Measurements from ENCODE around the gene METTL22.

METTL22 gene

DNA sequence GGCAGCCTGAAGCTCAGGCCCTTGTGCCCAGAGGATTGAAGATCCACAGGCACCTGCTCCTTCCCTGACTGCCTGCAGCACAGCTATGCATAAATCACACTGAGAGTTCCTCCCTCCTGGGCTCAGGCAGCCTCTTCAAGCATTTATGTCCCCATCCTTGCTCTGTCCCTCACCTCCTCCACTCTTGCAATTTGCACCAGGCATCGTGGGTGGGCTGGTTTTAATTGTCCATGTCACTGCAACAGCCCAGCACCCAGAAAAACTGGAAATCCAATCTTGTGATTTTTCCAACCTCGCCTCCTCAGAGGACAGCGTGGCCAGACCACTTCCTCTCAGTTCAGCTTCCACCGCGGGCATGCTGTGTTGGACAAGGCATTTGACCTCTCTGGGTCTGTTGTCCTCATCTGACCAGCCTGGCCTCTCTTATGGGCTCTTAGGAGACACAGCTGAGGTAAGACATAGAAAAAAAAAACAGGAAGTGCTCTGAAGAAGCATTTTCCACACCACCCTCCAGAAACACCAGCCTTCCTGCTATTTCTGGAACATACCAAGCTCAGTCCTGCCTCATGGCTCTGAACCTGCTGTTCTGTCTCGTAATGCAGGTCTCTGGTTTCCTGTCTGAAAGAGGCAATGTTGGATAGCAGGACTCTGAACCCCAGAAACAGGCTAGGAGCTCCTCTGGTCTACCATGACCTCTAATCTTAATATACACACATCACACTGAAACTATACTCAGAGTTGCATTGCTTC, 39.5 kb upstream of the METTL22 start:
- H3K9me3 ChIP-seq (ENCODE audit: control insufficient read depth, low read length), result no peaks in the 10 kb centered on the region
- H3K27ac ChIP-seq (ENCODE audit: low read length, poor library complexity, severe bottlenecking), result peak overlapping the region; percentile 48
- no peak overlapping the region for H2BK120ac ChIP-seq (ENCODE audit: low read depth, low read length)
- H2BK12ac ChIP-seq (ENCODE audit: low read length in 2 of 2), result no peak overlapping the region
- H2AK5ac ChIP-seq (ENCODE audit: low read length, severe bottlenecking), result no peak overlapping the region
- H3K4ac ChIP-seq (ENCODE audit: low read depth in 1 of 2, low read length in 2 of 2), result no peak overlapping the region
- H3K79me1 ChIP-seq (replicated peaks; ENCODE audit: low read length, poor library complexity, severe bottlenecking), result no peaks in the 10 kb centered on the region
- H2AFZ ChIP-seq (ENCODE audit: low read depth, low read length), result no peak overlapping the region
- no peak overlapping the region for H3K4me2 ChIP-seq (ENCODE audit: low read length, poor library complexity, severe bottlenecking)
- no peak overlapping the region for H3K14ac ChIP-seq (ENCODE audit: low read length in 2 of 2)
- H2BK5ac ChIP-seq (ENCODE audit: low read depth, low read length, poor library complexity, severe bottlenecking), result no peak overlapping the region
- H4K8ac ChIP-seq (ENCODE audit: low read length), result no peak overlapping the region
- H2BK15ac ChIP-seq (ENCODE audit: low read depth, poor library complexity, severe bottlenecking), result no peak overlapping the region
- 11% methylated on average over 6 of the region's 6 CpGs for WGBS
- no peak overlapping the region for H4K91ac ChIP-seq (ENCODE audit: low read length)
- H3K27me3 ChIP-seq (ENCODE audit: control insufficient read depth in 1 of 2, insufficient read depth in 1 of 2, low read length in 2 of 2), result peaks cover 0 to 21% of the 10 kb centered on the region in 2 experiments
- H3K36me3 ChIP-seq (ENCODE audit: control insufficient read depth in 1 of 2, insufficient read depth in 2 of 2, low read depth in 1 of 2, low read length in 2 of 2), result no peaks in the 10 kb centered on the region
- peaks cover 13% of the 10 kb centered on the region for H3K4me1 ChIP-seq (ENCODE audit: control insufficient read depth, insufficient read depth, low read depth, low read length)
- no peak overlapping the region for H3K9ac ChIP-seq (ENCODE audit: low read length)
- no peak overlapping the region for H3K4me3 ChIP-seq (ENCODE audit: insufficient read depth in 1 of 2, low read depth in 1 of 2, low read length in 2 of 2)
- H3K23ac ChIP-seq (ENCODE audit: low read length in 2 of 2), result no peak overlapping the region
- peak; percentile 74 for DNase-seq
- H3K18ac ChIP-seq (ENCODE audit: low read depth in 1 of 2, low read length in 2 of 2), result no peak overlapping the region

DNA sequence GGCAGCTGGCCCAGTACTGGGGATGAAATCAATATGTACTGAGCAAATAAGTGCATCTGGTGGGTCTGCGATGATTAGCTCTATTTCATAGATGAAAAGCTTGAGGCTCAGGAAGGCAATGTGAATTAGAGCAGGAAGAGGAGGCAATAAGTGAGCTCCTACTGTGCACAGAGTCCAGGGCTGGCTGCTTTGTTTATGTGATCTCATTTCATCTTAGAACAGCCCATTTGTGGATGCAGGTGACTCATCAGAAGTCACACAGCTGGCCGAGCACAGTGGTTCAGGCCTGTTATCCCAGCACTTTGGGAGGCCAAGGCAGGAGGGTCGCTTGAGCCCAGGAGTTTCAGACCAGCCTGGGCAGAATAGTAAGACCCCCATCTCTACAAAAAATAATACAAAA, 38.3 kb upstream of the METTL22 start:
- Histone ChIP-seq H3K4me1 (ENCODE audit: control insufficient read depth, insufficient read depth, low read depth, low read length) (peaks cover 13% of the 10 kb centered on the region), H3K79me1 (replicated peaks; ENCODE audit: low read length, poor library complexity, severe bottlenecking) (no peaks in the 10 kb centered on the region), H3K4me3 (ENCODE audit: insufficient read depth in 1 of 2, low read depth in 1 of 2, low read length in 2 of 2) (no peak overlapping the region), H2BK5ac (ENCODE audit: low read depth, low read length, poor library complexity, severe bottlenecking) (no peak overlapping the region), H3K9ac (ENCODE audit: low read length) (no peak overlapping the region), H2BK12ac (ENCODE audit: low read length in 2 of 2) (no peak overlapping the region), H2AFZ (ENCODE audit: low read depth, low read length) (no peak overlapping the region), H3K36me3 (ENCODE audit: control insufficient read depth in 1 of 2, insufficient read depth in 2 of 2, low read depth in 1 of 2, low read length in 2 of 2) (no peaks in the 10 kb centered on the region), H2BK15ac (ENCODE audit: low read depth, poor library complexity, severe bottlenecking) (no peak overlapping the region), H3K23ac (ENCODE audit: low read length in 2 of 2) (no peak overlapping the region), H4K91ac (ENCODE audit: low read length) (no peak overlapping the region), H3K18ac (ENCODE audit: low read depth in 1 of 2, low read length in 2 of 2) (no peak overlapping the region), H2BK120ac (ENCODE audit: low read depth, low read length) (no peak overlapping the region), H4K8ac (ENCODE audit: low read length) (no peak overlapping the region), H3K4ac (ENCODE audit: low read depth in 1 of 2, low read length in 2 of 2) (no peak overlapping the region), H3K9me3 (ENCODE audit: control insufficient read depth, low read length) (no peaks in the 10 kb centered on the region), H3K14ac (ENCODE audit: low read length in 2 of 2) (no peak overlapping the region), H3K4me2 (ENCODE audit: low read length, poor library complexity, severe bottlenecking) (no peak overlapping the region), H3K27ac (ENCODE audit: low read length, poor library complexity, severe bottlenecking) (no peak overlapping the region), H3K27me3 (ENCODE audit: control insufficient read depth in 1 of 2, insufficient read depth in 1 of 2, low read length in 2 of 2) (peaks cover 11 to 28% of the 10 kb centered on the region in 2 experiments), H2AK5ac (ENCODE audit: low read length, severe bottlenecking) (no peak overlapping the region)
- peak; percentile 54 for DNase-seq
- WGBS, result 41% methylated on average over 2 of the region's 3 CpGs

DNA sequence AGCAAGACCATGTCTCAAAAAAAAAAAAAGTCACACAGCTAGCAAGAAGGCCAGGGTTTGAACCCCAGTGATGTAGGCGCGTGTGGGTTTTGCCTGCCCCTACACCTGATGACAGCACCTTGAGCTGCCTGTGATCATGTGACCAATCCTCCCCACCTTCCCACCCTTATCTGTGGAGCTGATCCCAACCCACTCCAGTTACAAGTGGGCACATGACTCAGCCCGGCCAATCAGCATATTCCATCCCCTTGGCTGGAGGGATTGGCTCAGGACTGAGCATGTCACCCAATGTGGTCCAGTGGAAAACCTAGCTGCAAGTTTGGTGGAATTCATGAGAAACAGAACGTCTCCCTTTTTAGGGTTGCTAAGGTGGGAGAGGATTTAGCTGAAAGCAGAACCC, 37.8 kb upstream of the METTL22 start:
- 67% methylated on average over 4 of the region's 4 CpGs for WGBS

DNA sequence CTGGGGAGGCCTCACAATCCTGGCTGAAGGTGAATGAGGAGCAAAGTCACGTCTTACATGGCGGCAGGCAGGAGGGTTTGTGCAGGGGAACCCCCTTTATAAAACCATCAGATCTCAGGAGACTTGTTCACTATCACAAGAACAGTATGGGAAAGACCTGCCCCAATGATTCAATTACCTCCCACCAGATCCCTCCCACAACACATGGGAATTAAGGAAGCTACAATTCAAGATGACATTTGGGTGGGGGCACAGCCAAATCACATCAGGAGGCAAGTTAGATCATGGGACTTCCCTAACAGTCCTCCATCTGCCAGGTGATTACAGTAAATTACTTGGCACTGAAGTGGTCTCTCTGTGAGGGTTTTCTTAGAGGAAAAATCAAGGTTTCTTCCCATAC, 36.5 kb upstream of the METTL22 start:
- H3K9ac ChIP-seq (ENCODE audit: low read length), result no peak overlapping the region
- H4K8ac ChIP-seq (ENCODE audit: low read length), result no peak overlapping the region
- no peak overlapping the region for H2BK5ac ChIP-seq (ENCODE audit: low read depth, low read length, poor library complexity, severe bottlenecking)
- H3K14ac ChIP-seq (ENCODE audit: low read length in 2 of 2), result no peak overlapping the region
- H2AK5ac ChIP-seq (ENCODE audit: low read length, severe bottlenecking), result no peak overlapping the region
- H3K79me1 ChIP-seq (replicated peaks; ENCODE audit: low read length, poor library complexity, severe bottlenecking), result no peaks in the 10 kb centered on the region
- H3K36me3 ChIP-seq (ENCODE audit: control insufficient read depth in 1 of 2, insufficient read depth in 2 of 2, low read depth in 1 of 2, low read length in 2 of 2), result peaks cover 0 to 3% of the 10 kb centered on the region in 2 experiments
- no peak overlapping the region for H3K4ac ChIP-seq (ENCODE audit: low read depth in 1 of 2, low read length in 2 of 2)
- no peaks in the 10 kb centered on the region for H3K9me3 ChIP-seq (ENCODE audit: control insufficient read depth, low read length)
- no peak overlapping the region for H2BK120ac ChIP-seq (ENCODE audit: low read depth, low read length)
- no peak overlapping the region for H2BK15ac ChIP-seq (ENCODE audit: low read depth, poor library complexity, severe bottlenecking)
- no peak overlapping the region for H2BK12ac ChIP-seq (ENCODE audit: low read length in 2 of 2)
- no peak for DNase-seq
- H3K23ac ChIP-seq (ENCODE audit: low read length in 2 of 2), result no peak overlapping the region
- no peak overlapping the region for H3K27ac ChIP-seq (ENCODE audit: low read length, poor library complexity, severe bottlenecking)
- no peak overlapping the region for H2AFZ ChIP-seq (ENCODE audit: low read depth, low read length)
- no peak overlapping the region for H3K18ac ChIP-seq (ENCODE audit: low read depth in 1 of 2, low read length in 2 of 2)
- peaks cover 27 to 43% of the 10 kb centered on the region in 2 experiments for H3K27me3 ChIP-seq (ENCODE audit: control insufficient read depth in 1 of 2, insufficient read depth in 1 of 2, low read length in 2 of 2)
- no peak overlapping the region for H3K4me3 ChIP-seq (ENCODE audit: insufficient read depth in 1 of 2, low read depth in 1 of 2, low read length in 2 of 2)
- 75% methylated on average over 2 of the region's 2 CpGs for WGBS
- H3K4me1 ChIP-seq (ENCODE audit: control insufficient read depth, insufficient read depth, low read depth, low read length), result peaks cover 28% of the 10 kb centered on the region
- no peak overlapping the region for H3K4me2 ChIP-seq (ENCODE audit: low read length, poor library complexity, severe bottlenecking)
- H4K91ac ChIP-seq (ENCODE audit: low read length), result no peak overlapping the region

More for the DNA sequence above, 37.8 kb upstream of the METTL22 start:
- Histone ChIP-seq H3K4me2 (ENCODE audit: low read length, poor library complexity, severe bottlenecking) (no peak overlapping the region), H2BK5ac (ENCODE audit: low read depth, low read length, poor library complexity, severe bottlenecking) (no peak overlapping the region), H3K18ac (ENCODE audit: low read depth in 1 of 2, low read length in 2 of 2) (no peak overlapping the region), H3K4me1 (ENCODE audit: control insufficient read depth, insufficient read depth, low read depth, low read length) (peaks cover 15% of the 10 kb centered on the region), H3K27me3 (ENCODE audit: control insufficient read depth in 1 of 2, insufficient read depth in 1 of 2, low read length in 2 of 2) (peaks cover 16 to 33% of the 10 kb centered on the region in 2 experiments), H3K79me1 (replicated peaks; ENCODE audit: low read length, poor library complexity, severe bottlenecking) (no peaks in the 10 kb centered on the region), H2BK12ac (ENCODE audit: low read length in 2 of 2) (no peak overlapping the region), H2AFZ (ENCODE audit: low read depth, low read length) (no peak overlapping the region), H3K4me3 (ENCODE audit: insufficient read depth in 1 of 2, low read depth in 1 of 2, low read length in 2 of 2) (no peak overlapping the region), H3K36me3 (ENCODE audit: control insufficient read depth in 1 of 2, insufficient read depth in 2 of 2, low read depth in 1 of 2, low read length in 2 of 2) (no peaks in the 10 kb centered on the region), H3K4ac (ENCODE audit: low read depth in 1 of 2, low read length in 2 of 2) (no peak overlapping the region), H2AK5ac (ENCODE audit: low read length, severe bottlenecking) (no peak overlapping the region), H3K23ac (ENCODE audit: low read length in 2 of 2) (no peak overlapping the region), H3K14ac (ENCODE audit: low read length in 2 of 2) (no peak overlapping the region), H2BK120ac (ENCODE audit: low read depth, low read length) (no peak overlapping the region), H4K8ac (ENCODE audit: low read length) (no peak overlapping the region), H3K9me3 (ENCODE audit: control insufficient read depth, low read length) (no peaks in the 10 kb centered on the region), H3K27ac (ENCODE audit: low read length, poor library complexity, severe bottlenecking) (no peak overlapping the region), H4K91ac (ENCODE audit: low read length) (no peak overlapping the region), H2BK15ac (ENCODE audit: low read depth, poor library complexity, severe bottlenecking) (no peak overlapping the region), H3K9ac (ENCODE audit: low read length) (no peak overlapping the region)
- DNase-seq, result no peak
